GM12872 (cell line): ENCODE data around the gene CCDC182.

Source experiments
- CTCF ChIP-seq: IDR thresholded peaks from 3 replicates; pipeline ENCODE4 v1.5.1; 2011; ENCODE audit warnings: low read depth, mild to moderate bottlenecking, low read length, moderate library complexity; ENCODE audit not compliant: insufficient read depth

The CCDC182 gene

GRCh38 chr17:57747221-57748017, 2.3 kb upstream of the CCDC182 start:
- TF ChIP-seq CTCF = peak; percentile 82

- no peak for TF ChIP-seq CTCF
Measured at GRCh38 chr17:57746221-57746620, 1.1 kb upstream of the CCDC182 start.

DNA sequence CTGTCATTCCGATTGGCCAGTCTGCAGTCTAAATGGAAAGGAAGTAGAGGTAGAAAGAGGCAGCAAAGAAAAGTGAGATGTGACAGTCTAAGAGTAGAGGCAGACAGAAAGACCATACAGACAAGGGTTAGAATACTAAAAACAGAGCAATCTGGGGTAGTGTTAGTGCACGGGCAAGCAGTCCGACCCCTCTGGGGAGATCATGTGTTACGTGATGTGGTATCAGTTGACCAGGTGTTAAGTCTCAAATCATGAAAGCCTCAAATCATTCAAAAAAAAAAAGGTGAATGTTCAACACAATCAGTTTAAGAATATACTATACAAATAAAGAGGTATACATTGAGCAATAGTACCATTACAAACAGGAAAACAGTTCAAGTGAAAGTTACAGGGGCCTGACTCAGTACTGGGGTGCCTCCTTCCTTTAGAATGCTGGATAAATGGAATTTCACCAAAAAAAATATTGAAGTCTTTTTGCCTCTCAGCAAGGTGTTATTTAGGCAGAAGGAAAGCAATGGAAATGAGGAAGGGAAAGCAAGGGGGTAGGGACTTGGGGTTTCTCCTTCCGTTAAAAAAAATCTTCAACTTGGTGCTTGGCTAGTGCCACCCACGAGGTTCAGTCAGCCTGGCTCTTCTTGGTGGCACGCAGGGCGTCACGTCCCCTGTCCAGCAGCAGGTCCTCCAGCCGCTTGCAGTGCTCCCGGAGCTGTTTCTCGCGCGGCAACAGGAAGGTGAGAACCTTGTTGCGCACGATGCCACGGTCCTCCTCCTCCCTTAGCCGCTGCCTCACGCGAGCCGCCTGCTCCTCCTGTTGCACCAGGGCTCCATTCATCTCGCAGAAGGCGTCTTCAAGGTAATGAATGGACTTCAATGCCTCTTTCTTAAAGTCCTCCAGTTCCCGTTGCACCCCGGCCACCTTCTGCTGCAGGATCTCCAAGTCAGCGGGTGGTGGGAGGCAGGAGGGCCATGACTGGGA, 616 bp downstream of the CCDC182 start:
- no peak for TF ChIP-seq CTCF

GRCh38 chr17:57740235-57740528, 4.9 kb downstream of the CCDC182 start:
- TF ChIP-seq CTCF = no peak

DNA sequence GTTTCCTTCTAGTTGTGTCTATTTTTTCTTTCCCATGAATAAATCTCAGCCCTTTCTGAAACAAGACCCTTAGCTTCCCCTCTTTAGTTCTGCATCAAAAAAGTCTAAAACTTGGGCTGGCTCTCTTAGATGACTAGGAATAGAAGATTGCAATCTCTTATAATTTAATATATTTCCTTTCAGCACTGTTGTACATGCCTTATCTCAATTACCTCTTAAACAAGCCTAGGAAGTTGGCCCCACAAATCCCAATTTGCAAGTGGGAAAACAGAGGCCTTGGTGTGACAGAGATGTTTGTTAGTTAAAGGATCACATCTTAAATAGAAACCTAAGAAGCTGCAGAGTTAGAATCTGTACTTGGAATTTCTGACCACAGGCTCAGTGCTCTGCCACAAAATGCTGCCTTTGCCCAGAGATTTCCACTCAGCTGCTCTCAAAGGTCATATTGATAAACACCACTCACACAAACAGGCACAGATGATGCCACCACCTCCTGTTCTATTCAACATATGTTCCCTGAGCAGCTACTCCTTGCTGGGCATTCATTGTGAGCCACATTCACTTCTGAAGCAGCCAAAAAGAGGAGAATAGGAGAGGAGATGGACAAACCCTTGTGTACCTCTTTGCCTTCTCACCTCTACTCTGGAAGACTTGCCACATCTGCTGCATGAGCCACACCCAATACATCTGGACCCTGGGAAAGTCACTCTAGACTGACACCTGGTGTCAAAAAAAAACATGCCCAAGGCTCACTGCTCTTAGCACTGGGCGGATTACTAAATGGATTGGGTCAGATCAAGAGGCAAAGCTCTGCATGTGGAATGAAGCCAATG, 5.5 kb downstream of the CCDC182 start:
- peak; percentile 67 for TF ChIP-seq CTCF

DNA sequence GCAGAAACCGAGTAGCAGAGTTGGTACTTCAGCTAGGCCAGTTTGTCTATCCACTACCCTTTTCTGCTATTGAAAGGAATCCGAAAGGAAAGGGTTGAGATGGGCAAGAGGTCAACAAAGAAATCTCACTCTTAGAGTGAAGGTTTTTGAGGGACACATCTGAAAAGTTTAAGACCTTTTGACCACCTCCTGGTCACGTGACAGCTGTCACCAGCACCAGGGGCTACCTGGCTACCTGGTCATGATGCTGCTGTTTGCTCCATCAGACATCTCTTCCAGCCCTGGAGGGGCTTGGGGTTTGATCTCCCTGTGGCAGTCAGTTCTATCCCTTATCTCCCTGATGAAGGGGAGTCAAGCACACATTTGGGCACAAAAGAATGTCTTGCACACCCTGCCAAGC, 7.6 kb downstream of the CCDC182 start:
- no peak for TF ChIP-seq CTCF

DNA sequence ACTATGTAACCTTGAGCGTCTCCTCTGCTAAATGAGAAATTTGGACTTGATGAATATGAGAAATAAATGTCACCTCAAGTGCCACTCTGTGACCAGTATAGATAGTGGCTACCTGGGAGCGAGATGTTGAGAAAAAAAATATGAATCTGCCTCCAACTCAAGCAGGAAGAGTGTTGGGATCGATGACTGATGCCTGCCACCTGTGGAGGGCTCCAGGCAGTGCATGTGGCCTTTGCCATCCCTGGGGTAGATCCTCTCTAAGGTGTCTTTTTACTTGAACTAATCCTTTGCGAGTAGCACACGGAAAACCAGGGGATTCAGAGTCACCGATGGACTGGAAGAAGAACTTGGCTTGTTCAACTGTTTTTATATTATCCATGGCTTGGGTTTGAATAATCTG, 9.4 kb downstream of the CCDC182 start:
- TF ChIP-seq CTCF = peak; percentile 64
